Testis (tissue), 3 donors: ENCODE data around the gene NPAS3. TPM values are rescaled to one million over a fixed set of nuclear protein-coding genes. Genes with fewer than 3 reads are reported as not detected.

Experiments
- DNase-seq: peaks from one replicate; pipeline ENCODE4 v3.0.0-alpha.2; 2019
- H3K27ac ChIP-seq, 2 donors: fragments of 200-600 bp; sonication (generic); one replicate each; pipeline ENCODE4 v1.5.1; 2019
- H3K27me3 ChIP-seq: fragments of 200-600 bp; sonication (generic); one replicate; pipeline ENCODE4 v1.5.1; 2019
- H3K36me3 ChIP-seq: fragments of 200-600 bp; sonication (generic); one replicate; pipeline ENCODE4 v1.5.1; 2017; ENCODE audit warnings: low read depth; ENCODE audit errors: missing control alignments
- H3K4me1 ChIP-seq: fragments of 200-600 bp; sonication (generic); one replicate; pipeline ENCODE4 v1.5.1; 2019
- H3K4me3 ChIP-seq, 2 donors: fragments of 200-600 bp; sonication (generic); one replicate each; pipeline ENCODE4 v1.5.1; 2017 to 2019
- H3K9me3 ChIP-seq: fragments of 200-600 bp; sonication (generic); one replicate; pipeline ENCODE4 v1.5.1; 2017
- POLR2A ChIP-seq: fragments of 450-650 bp; IDR thresholded peaks from one replicate; pipeline ENCODE4 v1.6.1; 2017; ENCODE audit warnings: antibody characterized with exemption, mild to moderate bottlenecking, moderate library complexity
- WGBS, 2 donors: methylation state at CpG; one replicate each; pipeline ENCODE4 v1.1.5; 2018; 5-methylcytosine and 5-hydroxymethylcytosine counted together
- intact Hi-C: fragments of 100-400 bp; cut with DNase I; formaldehyde crosslinking; loops from one replicate; pipeline ENCODE4 v1.15.1; 2023; ENCODE audit warnings: low total_unique reads
- polyA plus RNA-seq: library from polyadenylated mRNA; stranded (reverse); fragments of 350-450 nt; fragmentation: Illumina TruSeq; extraction: RNeasy Lipid Tissue Mini Kit (QIAGEN cat#74804); gene quantifications from one replicate; pipeline ENCODE4 v1.2.3, GENCODE V29; 2014; ENCODE audit warnings: low read depth, low replicate concordance; ENCODE audit not compliant: insufficient read depth
- total RNA-seq, 2 donors: library from RNA; depleted of rRNA; stranded (reverse); fragments of >200 nt; gene quantifications; one replicate each; pipeline ENCODE4 v1.2.3, GENCODE V29; 2016
- TF ChIP-seq, protein P1 (sequence below), 3 experiments: fragments of 450-650 bp in 2 of 3; fragments of 200-600 bp in 1 of 3; sonication (generic) in 1 of 3; IDR thresholded peaks; one replicate each; pipeline ENCODE4 v1.5.1; 2016 to 2019; ENCODE audit warnings: antibody characterized with exemption in 3 of 3, mild to moderate bottlenecking in 2 of 3, moderate library complexity in 1 of 3

NPAS3 gene
- total and polyA plus RNA-seq, 3 donors from 2014 or later, result 1.1 to 3.7 (median 1.8) TPM

DNA sequence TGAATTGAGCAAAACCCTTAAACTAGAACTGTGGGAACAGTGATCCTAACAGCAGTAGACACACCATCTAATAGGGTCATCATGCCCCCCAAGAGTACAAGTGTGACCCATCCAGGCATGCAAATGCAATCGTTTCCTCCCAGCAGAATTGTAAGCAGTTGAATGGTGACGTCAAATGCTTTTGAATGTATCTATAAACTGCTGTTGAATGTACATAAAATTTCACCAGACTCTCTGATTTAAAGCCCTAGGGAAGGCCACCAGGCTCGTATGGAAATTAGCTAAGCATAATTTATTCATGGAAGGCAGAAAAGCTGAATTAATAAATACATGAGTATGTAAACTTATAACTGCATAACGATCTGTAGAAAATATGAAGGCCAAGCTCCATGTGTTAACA, 529.3 kb downstream of the NPAS3 start:
- TF ChIP-seq, protein P1, sequence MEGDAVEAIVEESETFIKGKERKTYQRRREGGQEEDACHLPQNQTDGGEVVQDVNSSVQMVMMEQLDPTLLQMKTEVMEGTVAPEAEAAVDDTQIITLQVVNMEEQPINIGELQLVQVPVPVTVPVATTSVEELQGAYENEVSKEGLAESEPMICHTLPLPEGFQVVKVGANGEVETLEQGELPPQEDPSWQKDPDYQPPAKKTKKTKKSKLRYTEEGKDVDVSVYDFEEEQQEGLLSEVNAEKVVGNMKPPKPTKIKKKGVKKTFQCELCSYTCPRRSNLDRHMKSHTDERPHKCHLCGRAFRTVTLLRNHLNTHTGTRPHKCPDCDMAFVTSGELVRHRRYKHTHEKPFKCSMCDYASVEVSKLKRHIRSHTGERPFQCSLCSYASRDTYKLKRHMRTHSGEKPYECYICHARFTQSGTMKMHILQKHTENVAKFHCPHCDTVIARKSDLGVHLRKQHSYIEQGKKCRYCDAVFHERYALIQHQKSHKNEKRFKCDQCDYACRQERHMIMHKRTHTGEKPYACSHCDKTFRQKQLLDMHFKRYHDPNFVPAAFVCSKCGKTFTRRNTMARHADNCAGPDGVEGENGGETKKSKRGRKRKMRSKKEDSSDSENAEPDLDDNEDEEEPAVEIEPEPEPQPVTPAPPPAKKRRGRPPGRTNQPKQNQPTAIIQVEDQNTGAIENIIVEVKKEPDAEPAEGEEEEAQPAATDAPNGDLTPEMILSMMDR (IDR thresholded peaks at IDR 0.05), result no peak
- no peak for TF ChIP-seq POLR2A
- Histone ChIP-seq H3K27me3 (no peaks in the 10 kb centered on the region), H3K36me3 (no peaks in the 10 kb centered on the region), H3K27ac (no peak overlapping the region), H3K9me3 (no peaks in the 10 kb centered on the region), H3K4me3 (no peak overlapping the region), H3K4me1 (no peaks in the 10 kb centered on the region)
- no peak for DNase-seq
- 80 to 87% methylated on average over 4 of the region's 4 CpGs for WGBS, 2 donors
- intact Hi-C loops, result no loop called here

- TF ChIP-seq, protein P1 (IDR thresholded peaks at IDR 0.05), result no peak
- no peak for TF ChIP-seq POLR2A
Measured at GRCh38 chr14:33469898-33470297, 531.2 kb downstream of the NPAS3 start.

DNA sequence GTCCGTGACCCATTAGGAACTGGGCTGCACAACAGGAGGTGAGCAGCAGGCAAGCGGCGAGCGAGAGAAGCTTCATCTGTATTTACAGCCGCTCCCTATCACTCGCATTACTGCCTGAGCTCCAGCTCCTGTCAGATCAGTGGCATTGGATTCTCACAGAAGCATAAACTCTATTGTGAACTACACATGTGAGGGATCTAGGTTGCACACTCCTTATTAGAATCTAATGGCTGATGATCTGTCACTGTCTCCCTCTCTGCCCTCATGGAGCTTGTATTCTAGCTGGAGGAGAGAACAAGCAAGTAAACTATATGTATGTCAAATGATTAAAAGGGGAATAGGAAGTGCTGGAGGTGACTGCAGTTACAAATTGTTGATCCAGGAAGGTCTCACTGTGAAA, 533.1 kb downstream of the NPAS3 start:
- Histone ChIP-seq H3K27ac (no peak overlapping the region), H3K9me3 (no peaks in the 10 kb centered on the region), H3K4me3 (no peak overlapping the region), H3K27me3 (no peaks in the 10 kb centered on the region), H3K36me3 (no peaks in the 10 kb centered on the region), H3K4me1 (no peaks in the 10 kb centered on the region)
- DNase-seq, result no peak
- WGBS, 2 donors, result 93 to 98% methylated on average over 6 of the region's 6 CpGs
- no peak for TF ChIP-seq POLR2A
- TF ChIP-seq, protein P1 (IDR thresholded peaks at IDR 0.05), result no peak
- intact Hi-C loops, result no loop called here

More at GRCh38 chr14:33469898-33470297, 531.2 kb downstream of the NPAS3 start:
- Histone ChIP-seq H3K27me3 (no peaks in the 10 kb centered on the region), H3K27ac (no peak overlapping the region), H3K4me3 (no peak overlapping the region), H3K36me3 (no peaks in the 10 kb centered on the region), H3K4me1 (no peaks in the 10 kb centered on the region), H3K9me3 (no peaks in the 10 kb centered on the region)
- intact Hi-C loops, result no loop called here
- no peak for DNase-seq
- WGBS, 2 donors, result 50 to 57% methylated on average over 1 of the region's 1 CpG

GRCh38 chr14:33475623-33476022, 536.9 kb downstream of the NPAS3 start:
- intact Hi-C loops, result no loop called here
- Histone ChIP-seq H3K36me3 (no peaks in the 10 kb centered on the region), H3K9me3 (no peaks in the 10 kb centered on the region), H3K4me3 (no peak overlapping the region), H3K27ac (no peak overlapping the region), H3K4me1 (no peaks in the 10 kb centered on the region), H3K27me3 (no peaks in the 10 kb centered on the region)
- TF ChIP-seq, protein P1 (IDR thresholded peaks at IDR 0.05), result peak in 1 of 3 experiments; percentile 8
- TF ChIP-seq POLR2A, result no peak
- DNase-seq, result peak; percentile 55
- 70 to 81% methylated on average over 4 of the region's 4 CpGs for WGBS, 2 donors

DNA sequence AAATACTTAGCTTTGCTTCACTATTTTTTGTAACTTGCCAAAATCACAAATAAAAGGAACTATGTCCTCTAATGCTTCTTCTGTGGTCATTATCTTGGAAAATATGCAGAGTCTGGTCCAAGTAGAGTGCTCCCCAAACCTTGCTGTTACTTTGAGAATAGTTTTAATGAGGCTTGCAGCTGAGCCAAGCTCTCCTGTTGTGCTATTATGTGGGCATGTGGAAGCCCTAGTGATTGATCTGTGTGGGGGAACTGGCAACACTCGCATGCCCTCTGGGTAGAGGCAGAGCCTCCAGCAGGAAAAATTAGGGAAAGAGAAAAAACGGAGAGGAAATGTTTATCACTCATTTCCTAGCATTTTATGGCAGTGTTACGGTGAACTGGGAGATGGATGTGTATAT, 539.1 kb downstream of the NPAS3 start:
- Histone ChIP-seq H3K9me3 (no peaks in the 10 kb centered on the region), H3K4me3 (no peak overlapping the region), H3K36me3 (no peaks in the 10 kb centered on the region), H3K4me1 (no peaks in the 10 kb centered on the region), H3K27ac (no peak overlapping the region), H3K27me3 (no peaks in the 10 kb centered on the region)
- intact Hi-C loops, result no loop called here
- WGBS, 2 donors, result 57 to 59% methylated on average over 3 of the region's 3 CpGs
- no peak for DNase-seq
- TF ChIP-seq, protein P1 (IDR thresholded peaks at IDR 0.05), result no peak
